A549 (cell line): ENCODE measurements around the gene SYNCRIP. TPM values are rescaled to one million over a fixed set of nuclear protein-coding genes. Genes with fewer than 3 reads are reported as not detected.

ENCODE experiments used
- ATAC-seq, 2 experiments: fragments of 200-7000 bp in 1 of 2; fragments of >200 bp in 1 of 2; cut with Nextera tagmentation in 1 of 2; cut with Tn5 transposase in 1 of 2; 3 replicates each; pipeline versions ENCODE4 v1.8.0 to v1.9.1; 2018 to 2020; ENCODE audit warnings: mild to moderate bottlenecking in 1 of 2, moderate library complexity in 1 of 2
- CTCF ChIA-PET: fragments of 300-600 bp; sonication (Branson Sonifier 250); formaldehyde crosslinking; extraction: SDS; loops from one replicate; lab custom pipeline; 2021; ENCODE audit warnings: antibody characterized with exemption, inconsistent platforms; lab: Yijun Ruan, JAX
- POLR2A ChIA-PET: fragments of 350-600 bp; formaldehyde crosslinking; extraction: SDS; loops from one replicate; lab custom pipeline; 2021; ENCODE audit warnings: antibody characterized with exemption, inconsistent platforms; lab: Yijun Ruan, JAX
- DNase-seq, 2 experiments: peaks; one replicate each; pipeline versions ENCODE4 v3.0.0 to v3.0.0-alpha.2; 2011 to 2016; ENCODE audit warnings: low read depth in 1 of 2, low spot score in 1 of 2
- FAIRE-seq: peaks from 2 replicates; lab custom pipeline; 2011; peaks lifted over from hg19 to GRCh38; lab: Jason Lieb, UNC
- H3K27ac ChIP-seq, 2 experiments: fragments of >200 bp; sonication (Bioruptor Twin); formaldehyde crosslinking; 3 replicates each; pipeline ENCODE4 v1.5.1; 2016 to 2017
- H3K4me1 ChIP-seq: fragments of >200 bp; sonication (Bioruptor Twin); formaldehyde crosslinking; 3 replicates; pipeline ENCODE4 v1.6.1; 2016
- H3K4me2 ChIP-seq: fragments of >200 bp; sonication (Bioruptor Twin); formaldehyde crosslinking; 3 replicates; pipeline ENCODE4 v1.6.1; 2016
- H3K4me3 ChIP-seq: fragments of >200 bp; sonication (Bioruptor Twin); formaldehyde crosslinking; 3 replicates; pipeline ENCODE4 v1.5.1; 2016
- H3K9me3 ChIP-seq: fragments of >200 bp; sonication (Bioruptor Twin); formaldehyde crosslinking; 3 replicates; pipeline ENCODE4 v1.6.1; 2016
- ATOH8 ChIP-seq: fragments of 250-450 bp; sonication (Bioruptor Pico); IDR thresholded peaks from 2 replicates; pipeline ENCODE4 v1.5.0; 2020; ENCODE audit warnings: low read depth, mild to moderate bottlenecking, moderate library complexity
- BCL3 ChIP-seq: fragments of >200 bp; sonication (Bioruptor Twin); formaldehyde crosslinking; IDR thresholded peaks from 3 replicates; pipeline ENCODE4 v1.6.1; 2016
- BHLHE40 ChIP-seq: IDR thresholded peaks from 2 replicates; pipeline ENCODE4 v1.6.1; 2012; ENCODE audit warnings: low read depth, low read length, inconsistent platforms
- E2F6 ChIP-seq: IDR thresholded peaks from 2 replicates; pipeline ENCODE4 v1.6.1; 2012; ENCODE audit warnings: low read depth, borderline replicate concordance
- EHF ChIP-seq: fragments of 250-450 bp; sonication (Bioruptor Pico); IDR thresholded peaks from 2 replicates; pipeline ENCODE4 v1.5.0; 2020; ENCODE audit warnings: mild to moderate bottlenecking
- EP300 ChIP-seq, 2 experiments: fragments of >200 bp; sonication (Bioruptor Twin); formaldehyde crosslinking; IDR thresholded peaks; 2 replicates in 1 of 2; 3 replicates in 1 of 2; pipeline ENCODE4 v1.6.1; 2016 to 2017
- FOSB ChIP-seq: fragments of 250-450 bp; sonication (Bioruptor Pico); IDR thresholded peaks from 2 replicates; pipeline ENCODE4 v1.5.0; 2020; ENCODE audit warnings: mild to moderate bottlenecking, moderate library complexity
- HDAC2 ChIP-seq: fragments of 200-600 bp; sonication (generic); IDR thresholded peaks from 2 replicates; pipeline ENCODE4 v1.6.1; 2016
- HOXA7 ChIP-seq: fragments of 250-450 bp; sonication (Bioruptor Pico); IDR thresholded peaks from 2 replicates; pipeline ENCODE4 v1.5.0; 2020; ENCODE audit warnings: mild to moderate bottlenecking, moderate library complexity
- HOXB5 ChIP-seq: fragments of 250-450 bp; sonication (Bioruptor Pico); IDR thresholded peaks from 2 replicates; pipeline ENCODE4 v1.5.0; 2020; ENCODE audit warnings: mild to moderate bottlenecking, moderate library complexity
- JUN ChIP-seq, 2 experiments: fragments of >200 bp; sonication (Bioruptor Twin); formaldehyde crosslinking; IDR thresholded peaks; 2 replicates in 1 of 2; 3 replicates in 1 of 2; pipeline ENCODE4 v1.6.1; 2016 to 2017
- KDM5A ChIP-seq: fragments of 200-600 bp; sonication (generic); IDR thresholded peaks from 2 replicates; pipeline ENCODE4 v1.6.1; 2016; ENCODE audit warnings: antibody characterized with exemption, mild to moderate bottlenecking
- MAFK ChIP-seq: fragments of 450-650 bp; IDR thresholded peaks from 2 replicates; pipeline ENCODE4 v1.6.1; 2014; ENCODE audit not compliant: partially characterized antibody
- MAX ChIP-seq: IDR thresholded peaks from 2 replicates; pipeline ENCODE4 v1.6.1; 2012
- MAZ ChIP-seq: fragments of 150-350 bp; IDR thresholded peaks from 2 replicates; pipeline ENCODE4 v1.6.1; 2014; ENCODE audit warnings: antibody characterized with exemption, low read depth, low read length, borderline replicate concordance
- MYC ChIP-seq: IDR thresholded peaks from 2 replicates; pipeline ENCODE4 v1.6.1; 2012; ENCODE audit warnings: mild to moderate bottlenecking, inconsistent platforms, low read length, improper control_type of control experiment, borderline replicate concordance
- NPAS2 ChIP-seq: fragments of 250-450 bp; sonication (Bioruptor Pico); IDR thresholded peaks from 2 replicates; pipeline ENCODE4 v1.8.0; 2022; ENCODE audit warnings: mild to moderate bottlenecking, moderate library complexity, borderline replicate concordance
- PBX3 ChIP-seq: IDR thresholded peaks from 2 replicates; pipeline ENCODE4 v1.6.1; 2012
- PHF8 ChIP-seq: fragments of 200-600 bp; sonication (generic); IDR thresholded peaks from 2 replicates; pipeline ENCODE4 v1.6.1; 2016; ENCODE audit warnings: low read depth, mild to moderate bottlenecking, antibody characterized with exemption, moderate library complexity, borderline replicate concordance
- POLR2A ChIP-seq: IDR thresholded peaks from 2 replicates; pipeline ENCODE4 v1.6.1; 2012; ENCODE audit warnings: mild to moderate bottlenecking, low read length
- REST ChIP-seq: fragments of 200-600 bp; sonication (generic); IDR thresholded peaks from 2 replicates; pipeline ENCODE4 v1.6.1; 2016; ENCODE audit warnings: antibody characterized with exemption, mild to moderate bottlenecking, moderate library complexity
- RFX5 ChIP-seq: fragments of 450-650 bp; IDR thresholded peaks from 2 replicates; pipeline ENCODE4 v1.7.1; 2014; ENCODE audit warnings: antibody characterized with exemption, mild to moderate bottlenecking, moderate library complexity
- SMC3 ChIP-seq: fragments of >200 bp; sonication (Bioruptor Twin); formaldehyde crosslinking; IDR thresholded peaks from 3 replicates; pipeline ENCODE4 v1.6.1; 2018; ENCODE audit warnings: inconsistent platforms
- USF2 ChIP-seq: fragments of 450-650 bp; IDR thresholded peaks from 2 replicates; pipeline ENCODE4 v1.6.1; 2014; ENCODE audit warnings: antibody characterized with exemption
- ZC3H11A ChIP-seq: fragments of 450-650 bp; IDR thresholded peaks from 2 replicates; pipeline ENCODE4 v1.6.1; 2014; ENCODE audit warnings: antibody characterized with exemption, mild to moderate bottlenecking
- WGBS: methylation state at CpG from one replicate; pipeline ENCODE4 v1.1.6; 2017; ENCODE audit errors: missing lambda C conversion rate; 5-methylcytosine and 5-hydroxymethylcytosine counted together
- polyA plus RNA-seq, 4 experiments: library from polyadenylated mRNA; depleted of rRNA in 3 of 4; stranded (reverse); fragments of >200 nt; fragmentation: RNase III in 1 of 4; extraction: RNeasy Plus Mini Kit Qiagen cat#74134 plus additional on column Dnase treatment in 1 of 4; gene quantifications; 2 replicates in 3 of 4; 3 replicates in 1 of 4; pipeline ENCODE4 v1.2.3, GENCODE V29; 2011 to 2017

SYNCRIP gene
- polyA plus RNA-seq, 2 of the 4 experiments (the other 2 are of a cell fraction): 47.5 to 102 TPM

- ChIA-PET POLR2A (interaction anchor here (0.5 to 8.4 kb wide), 28 partner anchors 9 to 916 kb away, joined by 3 to 378 read pairs (median 5); partner anchors contain the start of genes NT5E, SNX14, SYNCRIP and TBX18), CTCF (interaction anchor here (0.9 kb wide), 1 partner anchor 67 kb away, joined by 3 read pairs; no protein-coding TSS in a partner anchor)
- Histone ChIP-seq H3K4me2 (peak overlapping the region; percentile 95), H3K4me1 (peaks cover 23% of the 10 kb centered on the region; the same call in 2 of the 3 replicates), H3K9me3 (no peaks in the 10 kb centered on the region), H3K4me3 (peak overlapping the region; percentile 97), H3K27ac (peak overlapping the region; percentile 94 to 97)
- FAIRE-seq (no peak), ATAC-seq (peak; percentile 87 to 89), DNase-seq (peak; percentile 80 to 98)
- TF ChIP-seq NPAS2 (CRISPR knock-in tag) (peak; percentile 79), ATOH8 (0 out of 2 replicates have a peak, but pooled peaks have one; percentile 46), MYC (peak; percentile 78; the same call in 1 of the 2 replicates), MAX (peak; percentile 93), EHF (CRISPR knock-in tag) (no peak), USF2 (no peak), PBX3 (peak; percentile 84), FOSB (CRISPR knock-in tag) (peak; percentile 93), SMC3 (no peak), HOXA7 (no peak), BCL3 (peak; percentile 99), POLR2A (peak; percentile 99), ZC3H11A (no peak), JUN (IDR thresholded peaks at IDR 0.05) (peak; percentile 98 to 99), E2F6 (peak; percentile 77), MAZ (peak; percentile 59; the same call in 1 of the 2 replicates), HDAC2 (0 out of 2 replicates have a peak, but pooled peaks have one; percentile 35), BHLHE40 (peak; percentile 88), REST (peak; percentile 46; the same call in 1 of the 2 replicates), HOXB5 (CRISPR knock-in tag) (0 out of 2 replicates have a peak, but pooled peaks have one; percentile 26), KDM5A (peak; percentile 68; the same call in 1 of the 2 replicates), RFX5 (no peak), PHF8 (peak; percentile 87; the same call in 1 of the 2 replicates), EP300 (IDR thresholded peaks at IDR 0.05) (no peak), MAFK (no peak)
- under 1% methylated on average over 26 of the region's 82 CpGs for WGBS
Measured at GRCh38 chr6:85678602-85679444, 36.1 kb upstream of the SYNCRIP start.
